Measurements from ENCODE around the gene CYP4F8.
"Not testable (repeated sequence)": the region's sequence is repeated elsewhere in the genome, so short reads cannot be mapped to it uniquely, and the experiment has no call there.

The CYP4F8 gene

GRCh38 chr19:15595069-15595468 is 19.9 kb upstream of the CYP4F8 start:
- DNase-seq (ENCODE audit: low read depth): peak; percentile 0
- TF ChIP-seq CTCF (conservative IDR thresholded peaks at IDR 0.05; ENCODE audit: control insufficient read depth, insufficient read depth, low read depth, low read length): no peak
- no peak overlapping the region for H3K4me3 ChIP-seq (ENCODE audit: control insufficient read depth, low read depth, low read length)

- not testable (repeated sequence) for H3K4me3 ChIP-seq (ENCODE audit: control insufficient read depth, low read depth, low read length); DNase-seq (ENCODE audit: low read depth)
Measured at GRCh38 chr19:15607978-15608925, 6.8 kb upstream of the CYP4F8 start.

- TF ChIP-seq CTCF (conservative IDR thresholded peaks at IDR 0.05; ENCODE audit: control insufficient read depth, insufficient read depth, low read depth, low read length): no peak
- no peak overlapping the region for H3K4me3 ChIP-seq (ENCODE audit: control insufficient read depth, low read depth, low read length)
- DNase-seq (ENCODE audit: low read depth): no peak
Measured at GRCh38 chr19:15609261-15609660, 5.8 kb upstream of the CYP4F8 start.

GRCh38 chr19:15612342-15612741 is 2.7 kb upstream of the CYP4F8 start:
- no peak overlapping the region for H3K4me3 ChIP-seq (ENCODE audit: control insufficient read depth, low read depth, low read length)
- no peak for DNase-seq (ENCODE audit: low read depth)
- no peak for TF ChIP-seq CTCF (conservative IDR thresholded peaks at IDR 0.05; ENCODE audit: control insufficient read depth, insufficient read depth, low read depth, low read length)

- TF ChIP-seq CTCF (conservative IDR thresholded peaks at IDR 0.05; ENCODE audit: control insufficient read depth, insufficient read depth, low read depth, low read length): no peak
- DNase-seq (ENCODE audit: low read depth): no peak
- no peak overlapping the region for H3K4me3 ChIP-seq (ENCODE audit: control insufficient read depth, low read depth, low read length)
Measured at GRCh38 chr19:15613338-15613737, 1.7 kb upstream of the CYP4F8 start.

- TF ChIP-seq CTCF (conservative IDR thresholded peaks at IDR 0.05; ENCODE audit: control insufficient read depth, insufficient read depth, low read depth, low read length): no peak
- no peak for DNase-seq (ENCODE audit: low read depth)
- no peak overlapping the region for H3K4me3 ChIP-seq (ENCODE audit: control insufficient read depth, low read depth, low read length)
Measured at GRCh38 chr19:15615526-15615925, 508 bp downstream of the CYP4F8 start.

GRCh38 chr19:15616183-15616582 is 1.2 kb downstream of the CYP4F8 start:
- DNase-seq (ENCODE audit: low read depth): no peak
- no peak for TF ChIP-seq CTCF (conservative IDR thresholded peaks at IDR 0.05; ENCODE audit: control insufficient read depth, insufficient read depth, low read depth, low read length)
- no peak overlapping the region for H3K4me3 ChIP-seq (ENCODE audit: control insufficient read depth, low read depth, low read length)

Data from fibroblast of mammary gland (primary cell).